HUDEP-2 (cell line): ENCODE measurements around the gene ARMC7.
"Not testable (repeated sequence)": the region's sequence is repeated elsewhere in the genome, so short reads cannot be mapped to it uniquely, and the experiment has no call there.

Experiments
- DNase-seq, 76 experiments: peaks; one replicate each; lab custom pipeline; 2025; ENCODE audit not compliant: unreplicated experiment in 76 of 76; lab: John Stamatoyannopoulos, UW

Gene ARMC7

GRCh38 chr17:75127936-75128335 is 18.2 kb downstream of the ARMC7 start:
- DNase-seq, result not testable (repeated sequence)

- DNase-seq, result no peak
These were observed 19.1 kb downstream of the ARMC7 start for GRCh38 chr17:75128694-75129505.

GRCh38 chr17:75129576-75129975 is 19.8 kb downstream of the ARMC7 start:
- DNase-seq, result no peak

- no peak for DNase-seq
These were observed 20.4 kb downstream of the ARMC7 start for GRCh38 chr17:75130059-75130631.

- peak in 45 of 76 experiments; percentile 8 to 65 (median 38) for DNase-seq
These were observed 21.0 kb downstream of the ARMC7 start for GRCh38 chr17:75130632-75131277.

GRCh38 chr17:75131278-75132017 is 21.7 kb downstream of the ARMC7 start, which contains the start of gene NT5C:
Gene NT5C, minus strand, starts transcription at chr17:75131742. Its CDS starts 35 bp downstream, at chr17:75131707.
- DNase-seq, result peak in 68 of 76 experiments; percentile 21 to 82 (median 66)

- not testable (repeated sequence) for DNase-seq
These were observed 22.5 kb downstream of the ARMC7 start for GRCh38 chr17:75132018-75133000.

- DNase-seq, result no peak
These were observed 23.2 kb downstream of the ARMC7 start for GRCh38 chr17:75133001-75133400.

GRCh38 chr17:75133607-75134347 is 24.0 kb downstream of the ARMC7 start:
- not testable (repeated sequence) for DNase-seq

GRCh38 chr17:75135452-75135851 is 25.7 kb downstream of the ARMC7 start:
- DNase-seq, result no peak

- DNase-seq, result no peak
These were observed 26.2 kb downstream of the ARMC7 start for GRCh38 chr17:75135946-75136345.

GRCh38 chr17:75137762-75138161 is 28.0 kb downstream of the ARMC7 start:
- not testable (repeated sequence) for DNase-seq

- DNase-seq, result no peak
These were observed 28.8 kb downstream of the ARMC7 start for GRCh38 chr17:75138519-75138918.

GRCh38 chr17:75142236-75142971 is 32.6 kb downstream of the ARMC7 start:
- no peak for DNase-seq

- DNase-seq, result no peak
These were observed 35.2 kb downstream of the ARMC7 start for GRCh38 chr17:75144816-75145512.

- no peak for DNase-seq
These were observed 36.8 kb downstream of the ARMC7 start for GRCh38 chr17:75146592-75146991.

- DNase-seq, result no peak
These were observed 38.2 kb downstream of the ARMC7 start for GRCh38 chr17:75147878-75148546.
